Astrocyte of the spinal cord (primary cell): Measurements from ENCODE around the gene SLC39A5.

Source experiments
- DNase-seq: peaks from one replicate; pipeline ENCODE4 v3.0.0; 2011; ENCODE audit warnings: low read depth, low spot score
- H3K4me3 ChIP-seq: 2 replicates; pipeline ENCODE4 v1.5.1; 2011; ENCODE audit warnings: low read depth, mild to moderate bottlenecking, low read length, moderate library complexity
- CTCF ChIP-seq: IDR thresholded peaks from 2 replicates; pipeline ENCODE4 v1.5.1; 2012; ENCODE audit warnings: low read depth, mild to moderate bottlenecking, low read length, inconsistent platforms
- in situ Hi-C: cut with HindIII; loops from 2 replicates; pipeline ENCODE4 v1.10.0; 2017; ENCODE audit warnings: low sequenced_read_pairs

SLC39A5 gene

GRCh38 chr12:56198836-56199235, 31.0 kb upstream of the SLC39A5 start:
- no peak for TF ChIP-seq CTCF
- no peak for DNase-seq
- no peak overlapping the region for H3K4me3 ChIP-seq
- in situ Hi-C loops: no loop called here

DNA sequence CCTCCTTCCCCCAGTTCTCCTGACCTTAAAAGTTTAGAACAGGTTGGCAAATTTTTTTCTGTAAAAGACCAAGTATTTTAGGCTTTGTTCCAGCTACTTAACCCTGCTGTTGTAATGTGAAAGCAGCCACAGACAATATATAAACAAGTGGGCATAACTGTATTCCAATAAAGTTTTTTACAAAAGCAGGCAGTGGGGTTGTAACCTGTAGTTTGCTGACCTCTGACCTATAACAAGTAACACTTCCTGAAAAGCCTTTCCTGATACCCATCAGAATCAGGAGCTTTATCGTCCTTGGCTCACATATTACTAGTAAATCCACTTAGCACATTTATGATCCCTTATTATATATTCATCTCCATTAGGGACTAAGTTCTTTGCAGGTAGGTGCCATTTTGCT, 27.5 kb upstream of the SLC39A5 start:
- H3K4me3 ChIP-seq: no peak overlapping the region
- in situ Hi-C loops: no loop called here
- no peak for DNase-seq
- TF ChIP-seq CTCF: no peak

- no peak for TF ChIP-seq CTCF
- H3K4me3 ChIP-seq: no peak overlapping the region
- DNase-seq: no peak
- in situ Hi-C loops: no loop called here
Measured at GRCh38 chr12:56202838-56203237, 27.0 kb upstream of the SLC39A5 start.

DNA sequence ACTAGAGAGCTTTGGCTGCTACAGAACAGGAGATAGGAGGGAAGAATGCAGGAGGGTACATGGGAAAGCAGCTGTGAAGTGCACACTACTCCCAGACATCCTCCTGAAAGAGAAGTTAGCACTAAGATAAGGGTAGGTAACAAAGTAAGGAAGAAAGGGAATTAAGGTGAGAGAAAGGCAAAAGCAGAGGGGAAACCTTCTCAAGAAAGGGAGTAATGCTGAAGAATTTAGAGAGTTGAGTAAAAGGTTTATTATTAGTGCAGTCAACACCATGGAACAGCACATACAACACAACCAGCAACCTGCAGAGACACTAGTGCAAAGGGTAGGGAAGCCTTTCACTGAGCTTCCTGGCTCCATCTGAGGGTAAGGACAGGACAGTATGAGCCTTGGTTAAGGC, 25.6 kb upstream of the SLC39A5 start:
- no peak for DNase-seq
- no peak overlapping the region for H3K4me3 ChIP-seq
- no peak for TF ChIP-seq CTCF
- in situ Hi-C loops: no loop called here

- no peak overlapping the region for H3K4me3 ChIP-seq
- in situ Hi-C loops: no loop called here
- TF ChIP-seq CTCF: no peak
- DNase-seq: no peak
Measured at GRCh38 chr12:56205445-56205844, 24.4 kb upstream of the SLC39A5 start.

GRCh38 chr12:56206452-56207166, 23.2 kb upstream of the SLC39A5 start:
- peak; percentile 82 for TF ChIP-seq CTCF
- peak; percentile 45 for DNase-seq
- in situ Hi-C loops: no loop called here
- H3K4me3 ChIP-seq: no peak overlapping the region
